Stimulated activated naive B cell treated with anti-CD40 and anti-IgM and Interleukin-4, amounts not matched to agents 10 μg/mL and 1 μg/mL and 100 μg/mL, for 72 hours (primary cell): Measurements from ENCODE around the gene ORC4.

Experiments
- ATAC-seq, 2 donors: fragments of 150-1000 bp; cut with Tn5 transposase; replicated peaks; 2 replicates each; pipeline ENCODE4 v1.10.0; 2021; ENCODE audit warnings: moderate library complexity in 1 of 2
- DNase-seq: peaks from one replicate; pipeline ENCODE4 v3.0.0; 2021
- H3K27ac Mint-ChIP-seq: one replicate; pipeline ENCODE4 v1.8.0; 2022; ENCODE audit warnings: mild to moderate bottlenecking, mixed read lengths
- H3K27me3 Mint-ChIP-seq, 2 donors: one replicate each; pipeline ENCODE4 v1.8.0; 2022; ENCODE audit warnings: mixed read lengths in 2 of 2
- H3K36me3 Mint-ChIP-seq, 2 donors: one replicate each; pipeline ENCODE4 v1.8.0; 2022; ENCODE audit warnings: mixed read lengths in 2 of 2, mild to moderate bottlenecking in 1 of 2
- H3K4me1 Mint-ChIP-seq, 2 donors: one replicate each; pipeline ENCODE4 v1.8.0; 2022; ENCODE audit warnings: mixed read lengths in 2 of 2, mild to moderate bottlenecking in 1 of 2
- H3K4me3 Mint-ChIP-seq, 2 donors: one replicate each; pipeline ENCODE4 v1.8.0; 2022; ENCODE audit warnings: mild to moderate bottlenecking in 2 of 2, mixed read lengths in 2 of 2, moderate library complexity in 1 of 2
- H3K9me3 Mint-ChIP-seq, 2 donors: one replicate each; pipeline ENCODE4 v1.8.0; 2022; ENCODE audit warnings: mixed read lengths in 2 of 2, mild to moderate bottlenecking in 1 of 2

Gene ORC4

GRCh38 chr2:148020111-148021058, at the start of gene ORC4:
ORC4 (minus strand) TSS chr2:148020737; CDS start chr2:147975958, 44,779 bp downstream.
- H3K9me3 Mint-ChIP-seq: no peaks in the 10 kb centered on the region
- ATAC-seq (peak; percentile 86 to 91), DNase-seq (peak; percentile 97)
- peak within 1 kb of the TSS; percentile 95 for H3K27ac Mint-ChIP-seq
- H3K27me3 Mint-ChIP-seq: no peaks in the 10 kb centered on the region
- H3K4me1 Mint-ChIP-seq: peaks cover 26 to 59% of the 10 kb centered on the region in 2 donors
- peak within 1 kb of the TSS; percentile 95 to 97 for H3K4me3 Mint-ChIP-seq
- H3K36me3 Mint-ChIP-seq: peaks cover 9 to 21% of the 10 kb centered on the region in 2 donors

- no peak overlapping the region for H3K27ac Mint-ChIP-seq
These were observed 47.3 kb upstream of the ORC4 start for GRCh38 chr2:148067801-148068200.

GRCh38 chr2:148065936-148066335, 45.4 kb upstream of the ORC4 start:
- DNase-seq (no peak), ATAC-seq (no peak)
- Mint-ChIP-seq H3K27me3 (no peaks in the 10 kb centered on the region), H3K4me3 (no peak overlapping the region), H3K4me1 (no peaks in the 10 kb centered on the region), H3K27ac (no peak overlapping the region), H3K9me3 (peaks cover 0 to 7% of the 10 kb centered on the region in 2 donors), H3K36me3 (peaks cover 8 to 12% of the 10 kb centered on the region in 2 donors)

More at GRCh38 chr2:148067801-148068200, 47.3 kb upstream of the ORC4 start:
- no peak for DNase-seq
- ATAC-seq: no peak
- peaks cover 8 to 18% of the 10 kb centered on the region in 2 donors for H3K36me3 Mint-ChIP-seq
- no peaks in the 10 kb centered on the region for H3K4me1 Mint-ChIP-seq
- H3K27me3 Mint-ChIP-seq: no peaks in the 10 kb centered on the region
- peaks cover 0 to 7% of the 10 kb centered on the region in 2 donors for H3K9me3 Mint-ChIP-seq
- no peak overlapping the region for H3K4me3 Mint-ChIP-seq

- DNase-seq (no peak), ATAC-seq (no peak)
- peaks cover 0 to 7% of the 10 kb centered on the region in 2 donors for H3K9me3 Mint-ChIP-seq
- H3K4me3 Mint-ChIP-seq: no peak overlapping the region
- H3K4me1 Mint-ChIP-seq: no peaks in the 10 kb centered on the region
- H3K27me3 Mint-ChIP-seq: no peaks in the 10 kb centered on the region
- no peak overlapping the region for H3K27ac Mint-ChIP-seq
- peaks cover 8 to 11% of the 10 kb centered on the region in 2 donors for H3K36me3 Mint-ChIP-seq
These were observed 43.1 kb upstream of the ORC4 start for GRCh38 chr2:148063633-148064032.

GRCh38 chr2:148058641-148059040, 38.1 kb upstream of the ORC4 start:
- ATAC-seq: no peak
- no peaks in the 10 kb centered on the region for H3K27me3 Mint-ChIP-seq
- H3K4me1 Mint-ChIP-seq: no peaks in the 10 kb centered on the region
- no peak overlapping the region for H3K27ac Mint-ChIP-seq
- no peak for DNase-seq
- H3K9me3 Mint-ChIP-seq: peaks cover 0 to 2% of the 10 kb centered on the region in 2 donors
- no peak overlapping the region for H3K4me3 Mint-ChIP-seq
- H3K36me3 Mint-ChIP-seq: peaks cover 9 to 12% of the 10 kb centered on the region in 2 donors

- H3K27ac Mint-ChIP-seq: no peak overlapping the region
- no peak overlapping the region for H3K4me3 Mint-ChIP-seq
- H3K4me1 Mint-ChIP-seq: peaks cover 11 to 26% of the 10 kb centered on the region in 2 donors
- H3K36me3 Mint-ChIP-seq: peaks cover 14 to 22% of the 10 kb centered on the region in 2 donors
- ATAC-seq (no peak), DNase-seq (no peak)
- peaks cover 0 to 4% of the 10 kb centered on the region in 2 donors for H3K9me3 Mint-ChIP-seq
- no peaks in the 10 kb centered on the region for H3K27me3 Mint-ChIP-seq
These were observed 32.1 kb upstream of the ORC4 start for GRCh38 chr2:148052687-148053086.

- H3K4me3 Mint-ChIP-seq: no peak overlapping the region
- ATAC-seq: no peak
- H3K27me3 Mint-ChIP-seq: no peaks in the 10 kb centered on the region
- peaks cover 10 to 16% of the 10 kb centered on the region in 2 donors for H3K36me3 Mint-ChIP-seq
- no peak overlapping the region for H3K27ac Mint-ChIP-seq
- no peak for DNase-seq
- peaks cover 18 to 42% of the 10 kb centered on the region in 2 donors for H3K4me1 Mint-ChIP-seq
- H3K9me3 Mint-ChIP-seq: peaks cover 0 to 2% of the 10 kb centered on the region in 2 donors
These were observed 28.7 kb upstream of the ORC4 start for GRCh38 chr2:148049284-148049683.

- H3K9me3 Mint-ChIP-seq: peaks cover 0 to 2% of the 10 kb centered on the region in 2 donors
- ATAC-seq (peak; percentile 79 to 87), DNase-seq (peak; percentile 9)
- H3K27ac Mint-ChIP-seq: peak overlapping the region; percentile 40
- H3K4me1 Mint-ChIP-seq: peaks cover 18 to 42% of the 10 kb centered on the region in 2 donors
- no peaks in the 10 kb centered on the region for H3K27me3 Mint-ChIP-seq
- peaks cover 7 to 13% of the 10 kb centered on the region in 2 donors for H3K36me3 Mint-ChIP-seq
- H3K4me3 Mint-ChIP-seq: peak overlapping the region in 1 of 2 donors; percentile 58
These were observed 28.1 kb upstream of the ORC4 start for GRCh38 chr2:148048475-148049221.

GRCh38 chr2:148046802-148047201, 26.3 kb upstream of the ORC4 start:
- Mint-ChIP-seq H3K4me1 (peaks cover 21 to 45% of the 10 kb centered on the region in 2 donors), H3K27ac (no peak overlapping the region), H3K4me3 (no peak overlapping the region), H3K9me3 (no peaks in the 10 kb centered on the region), H3K27me3 (no peaks in the 10 kb centered on the region), H3K36me3 (peaks cover 0 to 4% of the 10 kb centered on the region in 2 donors)
- DNase-seq (no peak), ATAC-seq (no peak)

- ATAC-seq: no peak
- DNase-seq: no peak
- Mint-ChIP-seq H3K9me3 (no peaks in the 10 kb centered on the region), H3K4me1 (peaks cover 26 to 47% of the 10 kb centered on the region in 2 donors), H3K4me3 (no peak overlapping the region), H3K36me3 (peaks cover 7% of the 10 kb centered on the region in 2 donors), H3K27ac (no peak overlapping the region), H3K27me3 (no peaks in the 10 kb centered on the region)
These were observed 23.8 kb upstream of the ORC4 start for GRCh38 chr2:148044322-148044721.

- Mint-ChIP-seq H3K27me3 (no peaks in the 10 kb centered on the region), H3K4me1 (peaks cover 19 to 26% of the 10 kb centered on the region in 2 donors), H3K9me3 (no peaks in the 10 kb centered on the region), H3K4me3 (peak overlapping the region in 1 of 2 donors; percentile 32), H3K36me3 (peaks cover 7% of the 10 kb centered on the region in 2 donors), H3K27ac (no peak overlapping the region)
- ATAC-seq (peak; percentile 99 to 100), DNase-seq (no peak)
These were observed 21.7 kb upstream of the ORC4 start for GRCh38 chr2:148042219-148042618.

GRCh38 chr2:148039783-148040182, 19.2 kb upstream of the ORC4 start:
- peaks cover 12 to 14% of the 10 kb centered on the region in 2 donors for H3K4me1 Mint-ChIP-seq
- H3K27ac Mint-ChIP-seq: no peak overlapping the region
- no peaks in the 10 kb centered on the region for H3K9me3 Mint-ChIP-seq
- no peaks in the 10 kb centered on the region for H3K27me3 Mint-ChIP-seq
- no peak overlapping the region for H3K4me3 Mint-ChIP-seq
- ATAC-seq (no peak), DNase-seq (no peak)
- H3K36me3 Mint-ChIP-seq: peaks cover 7% of the 10 kb centered on the region in 2 donors

GRCh38 chr2:148032215-148032614, 11.7 kb upstream of the ORC4 start:
- H3K36me3 Mint-ChIP-seq: peaks cover 3% of the 10 kb centered on the region in 2 donors
- ATAC-seq (no peak), DNase-seq (no peak)
- H3K27ac Mint-ChIP-seq: no peak overlapping the region
- no peak overlapping the region for H3K4me3 Mint-ChIP-seq
- no peaks in the 10 kb centered on the region for H3K9me3 Mint-ChIP-seq
- H3K27me3 Mint-ChIP-seq: no peaks in the 10 kb centered on the region
- H3K4me1 Mint-ChIP-seq: peaks cover 6 to 13% of the 10 kb centered on the region in 2 donors

GRCh38 chr2:148031152-148031551, 10.6 kb upstream of the ORC4 start:
- Mint-ChIP-seq H3K36me3 (peaks cover 3% of the 10 kb centered on the region in 2 donors), H3K4me1 (peaks cover 6 to 13% of the 10 kb centered on the region in 2 donors), H3K27ac (no peak overlapping the region), H3K4me3 (no peak overlapping the region), H3K27me3 (no peaks in the 10 kb centered on the region), H3K9me3 (no peaks in the 10 kb centered on the region)
- no peak for DNase-seq
- no peak for ATAC-seq
